Stimulated activated naive CD8-positive, alpha-beta T cell treated with anti-CD3 and anti-CD28 coated beads, Interleukin-15, Interleukin-2, amounts not matched to agents 100 ng/mL and 50 ng/mL, for 24 hours (primary cell): ENCODE measurements around the gene PITPNC1.
"Not testable (repeated sequence)": the region's sequence is repeated elsewhere in the genome, so short reads cannot be mapped to it uniquely, and the experiment has no call there.

Experiments used
- H3K27ac Mint-ChIP-seq: one replicate; pipeline ENCODE4 v1.8.0; 2021; ENCODE audit warnings: mild to moderate bottlenecking, mixed read lengths
- H3K27me3 Mint-ChIP-seq: one replicate; pipeline ENCODE4 v1.8.0; 2021; ENCODE audit warnings: mixed read lengths
- H3K36me3 Mint-ChIP-seq: one replicate; pipeline ENCODE4 v1.8.0; 2021; ENCODE audit warnings: low read depth, mixed read lengths
- H3K4me1 Mint-ChIP-seq: one replicate; pipeline ENCODE4 v1.8.0; 2021; ENCODE audit warnings: low read depth, mixed read lengths
- H3K4me3 Mint-ChIP-seq: one replicate; pipeline ENCODE4 v1.8.0; 2021; ENCODE audit warnings: mild to moderate bottlenecking, mixed read lengths
- H3K9me3 Mint-ChIP-seq: one replicate; pipeline ENCODE4 v1.8.0; 2021; ENCODE audit warnings: mixed read lengths

PITPNC1 gene

DNA sequence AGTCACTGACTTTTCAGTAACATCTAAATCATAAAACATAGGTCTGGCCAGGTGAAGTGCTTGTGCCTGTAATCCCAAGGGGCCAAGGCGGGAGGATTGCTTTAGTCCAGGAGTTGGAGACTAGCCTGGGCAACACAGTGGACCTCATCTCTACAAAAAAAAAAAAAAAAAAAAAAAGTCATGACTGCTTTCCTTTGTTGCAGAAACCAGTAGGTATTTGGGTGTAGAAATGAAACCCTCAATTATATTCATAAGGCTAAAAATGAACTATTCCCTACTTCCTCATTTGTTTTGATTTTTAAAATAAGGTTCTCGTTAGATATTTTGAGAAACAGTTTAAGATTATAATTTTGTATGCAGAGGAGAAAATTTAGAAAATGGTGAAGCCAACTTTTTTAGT lies 26.0 kb downstream of the PITPNC1 start:
- H3K27me3 Mint-ChIP-seq: no peaks in the 10 kb centered on the region
- peaks cover 86% of the 10 kb centered on the region for H3K4me1 Mint-ChIP-seq
- no peaks in the 10 kb centered on the region for H3K9me3 Mint-ChIP-seq
- peak overlapping the region; percentile 92 for H3K27ac Mint-ChIP-seq
- peak overlapping the region; percentile 75 for H3K4me3 Mint-ChIP-seq
- H3K36me3 Mint-ChIP-seq: peaks cover 22% of the 10 kb centered on the region

DNA sequence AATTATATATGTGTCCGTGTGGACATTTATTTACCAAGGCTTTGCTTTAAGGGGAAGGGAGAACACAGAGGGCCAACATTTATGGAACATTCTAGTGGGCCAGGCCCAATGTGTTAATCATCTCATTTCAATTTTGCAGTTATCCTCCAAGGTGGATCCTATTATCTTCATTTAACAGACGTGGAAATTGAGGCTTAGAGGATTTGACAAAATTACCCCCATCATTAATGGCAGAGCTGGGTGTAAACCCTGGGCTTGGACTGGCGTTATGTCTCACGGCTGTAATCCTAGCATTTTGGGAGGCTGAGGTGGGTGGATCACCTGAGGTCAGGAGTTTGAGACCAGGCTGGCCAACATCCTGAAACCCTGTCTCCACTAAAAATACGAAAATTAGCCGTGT lies 26.4 kb downstream of the PITPNC1 start:
- no peaks in the 10 kb centered on the region for H3K27me3 Mint-ChIP-seq
- H3K9me3 Mint-ChIP-seq: no peaks in the 10 kb centered on the region
- peaks cover 86% of the 10 kb centered on the region for H3K4me1 Mint-ChIP-seq
- H3K27ac Mint-ChIP-seq: peak overlapping the region; percentile 40
- H3K4me3 Mint-ChIP-seq: no peak overlapping the region
- H3K36me3 Mint-ChIP-seq: peaks cover 18% of the 10 kb centered on the region

DNA sequence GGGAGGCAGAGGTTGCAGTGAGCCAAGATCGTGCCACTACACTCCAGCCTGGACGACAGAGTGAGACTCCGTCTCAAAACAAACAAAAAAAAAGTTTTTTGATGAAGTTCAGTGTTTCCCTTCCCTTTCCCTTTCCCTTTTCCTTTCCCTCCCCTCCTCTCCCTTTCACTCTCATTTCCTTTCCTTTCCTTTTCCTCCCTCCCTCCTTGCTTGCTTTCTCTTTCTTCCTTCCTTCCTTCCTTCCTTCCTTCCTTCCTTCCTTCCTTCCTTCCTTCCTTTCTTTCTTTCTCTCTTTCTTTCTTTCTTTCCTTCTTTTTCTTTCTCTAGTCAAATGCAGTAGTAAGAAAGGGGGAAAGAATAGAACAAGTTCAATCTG lies 31.4 kb downstream of the PITPNC1 start:
- H3K9me3 Mint-ChIP-seq, H3K27me3 Mint-ChIP-seq: not testable (repeated sequence)
- H3K36me3 Mint-ChIP-seq: peaks cover 11% of the 10 kb centered on the region
- peak overlapping the region; percentile 30 for H3K4me3 Mint-ChIP-seq
- peaks cover 81% of the 10 kb centered on the region for H3K4me1 Mint-ChIP-seq
- H3K27ac Mint-ChIP-seq: peak overlapping the region; percentile 72

DNA sequence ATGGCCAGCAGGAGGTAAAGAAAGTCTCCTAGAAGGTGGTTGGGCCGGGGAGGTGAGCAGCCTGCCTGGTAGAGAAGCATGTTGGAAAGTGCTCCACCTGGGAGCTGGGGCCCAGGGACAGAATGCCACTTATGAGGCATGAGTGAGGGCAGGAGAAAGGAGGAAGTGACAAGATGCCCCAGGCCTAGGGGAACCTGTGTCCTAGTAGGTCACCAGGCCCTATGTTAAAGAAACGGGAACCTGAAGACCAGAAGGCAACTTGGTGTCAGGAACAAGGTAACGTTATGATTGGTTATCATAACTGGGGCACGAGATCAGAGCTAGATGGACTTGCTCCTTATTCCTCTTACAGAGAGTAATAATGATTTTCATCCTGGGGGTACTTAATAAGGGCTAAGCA lies 34.3 kb downstream of the PITPNC1 start:
- Mint-ChIP-seq H3K4me3 (no peak overlapping the region), H3K27ac (peak overlapping the region; percentile 46)

DNA sequence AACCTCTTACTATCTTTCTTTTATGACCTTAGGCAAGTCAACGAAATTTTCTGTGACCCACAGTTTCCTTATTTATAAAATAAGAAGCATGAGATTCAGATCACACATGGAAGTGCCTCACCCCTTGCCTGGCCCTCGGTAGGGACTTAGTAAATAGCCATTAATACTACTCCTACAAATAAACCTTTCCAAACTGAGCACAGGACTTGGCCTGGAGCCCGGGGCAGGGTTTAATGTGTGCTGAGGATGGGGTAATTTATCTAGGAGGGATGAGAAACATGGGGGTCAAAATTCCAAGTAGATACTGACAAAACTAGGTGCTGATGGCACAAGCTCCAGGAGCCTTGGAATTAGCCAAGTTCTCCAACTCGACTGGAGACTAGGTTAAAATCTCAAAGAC lies 35.0 kb downstream of the PITPNC1 start:
- Mint-ChIP-seq H3K36me3 (peaks cover 17% of the 10 kb centered on the region), H3K9me3 (peaks cover 9% of the 10 kb centered on the region), H3K27ac (peak overlapping the region; percentile 11), H3K27me3 (no peaks in the 10 kb centered on the region), H3K4me3 (no peak overlapping the region), H3K4me1 (peaks cover 69% of the 10 kb centered on the region)

More for the DNA sequence above, 34.3 kb downstream of the PITPNC1 start:
- Mint-ChIP-seq H3K4me1 (peaks cover 75% of the 10 kb centered on the region), H3K9me3 (peaks cover 9% of the 10 kb centered on the region), H3K27me3 (no peaks in the 10 kb centered on the region), H3K36me3 (peaks cover 19% of the 10 kb centered on the region)

DNA sequence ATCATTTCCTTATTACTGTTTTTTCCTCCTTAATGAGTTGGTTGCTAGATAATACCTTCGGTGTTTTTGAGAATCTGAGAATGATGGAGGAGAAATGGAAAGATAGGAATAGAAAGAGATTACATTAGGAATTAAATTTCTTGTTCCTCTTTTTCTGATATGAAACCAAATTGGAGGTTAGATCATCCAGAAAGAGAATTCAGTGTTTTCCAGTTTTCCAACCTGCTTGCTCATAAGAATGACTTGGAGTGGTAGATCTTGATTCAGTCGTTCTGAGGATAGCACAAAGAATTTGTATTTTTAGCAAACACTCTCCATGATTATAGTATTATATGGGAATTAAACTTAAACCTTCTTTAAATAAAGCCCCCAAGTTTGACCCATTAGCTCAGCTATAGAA lies 35.9 kb downstream of the PITPNC1 start:
- H3K27ac Mint-ChIP-seq: no peak overlapping the region
- H3K4me3 Mint-ChIP-seq: no peak overlapping the region
- H3K36me3 Mint-ChIP-seq: peaks cover 14% of the 10 kb centered on the region
- no peaks in the 10 kb centered on the region for H3K27me3 Mint-ChIP-seq
- H3K9me3 Mint-ChIP-seq: peaks cover 9% of the 10 kb centered on the region
- peaks cover 63% of the 10 kb centered on the region for H3K4me1 Mint-ChIP-seq

DNA sequence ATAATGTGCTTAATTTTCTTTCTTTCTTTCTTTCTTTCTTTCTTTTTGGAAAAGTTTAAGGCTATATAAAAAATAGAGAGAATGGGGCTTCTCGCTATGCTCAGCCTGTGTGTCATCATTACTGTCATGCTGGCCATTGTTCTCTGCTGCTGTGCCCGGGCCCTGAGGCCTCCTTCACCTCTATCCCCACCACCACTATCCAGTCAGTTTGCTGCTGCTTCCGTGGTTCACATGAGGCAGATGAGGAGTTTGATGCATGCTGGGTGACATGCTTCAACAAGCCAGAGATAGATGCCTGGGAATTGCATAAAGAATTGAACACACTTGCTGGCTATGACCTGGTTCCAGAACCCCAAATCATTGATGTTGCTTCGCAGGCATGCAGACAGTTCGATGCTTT lies 36.3 kb downstream of the PITPNC1 start:
- no peak overlapping the region for H3K27ac Mint-ChIP-seq
- H3K4me1 Mint-ChIP-seq: peaks cover 62% of the 10 kb centered on the region
- H3K4me3 Mint-ChIP-seq: no peak overlapping the region
- peaks cover 14% of the 10 kb centered on the region for H3K36me3 Mint-ChIP-seq
- no peaks in the 10 kb centered on the region for H3K27me3 Mint-ChIP-seq
- peaks cover 9% of the 10 kb centered on the region for H3K9me3 Mint-ChIP-seq

DNA sequence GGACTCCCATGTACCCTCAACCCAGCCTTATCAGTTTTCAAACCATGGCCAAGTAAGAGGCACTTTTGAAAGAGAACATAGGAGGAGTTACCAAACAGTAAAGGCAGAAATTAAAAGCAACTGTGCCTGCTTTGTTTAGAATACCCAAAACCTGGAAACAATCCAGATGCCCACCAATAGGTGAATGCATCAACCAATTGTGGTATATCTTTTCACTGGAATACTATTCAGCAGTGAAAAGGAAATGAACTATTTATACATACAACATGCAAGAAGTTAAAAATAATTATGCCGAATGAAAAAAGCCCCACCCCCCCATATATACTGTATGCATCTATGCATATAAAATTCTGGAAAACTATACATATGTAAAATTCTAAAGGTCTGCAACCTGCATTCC lies 37.0 kb downstream of the PITPNC1 start:
- Mint-ChIP-seq H3K4me3 (no peak overlapping the region), H3K4me1 (peaks cover 62% of the 10 kb centered on the region), H3K9me3 (peaks cover 9% of the 10 kb centered on the region), H3K36me3 (peaks cover 14% of the 10 kb centered on the region), H3K27ac (no peak overlapping the region), H3K27me3 (no peaks in the 10 kb centered on the region)

DNA sequence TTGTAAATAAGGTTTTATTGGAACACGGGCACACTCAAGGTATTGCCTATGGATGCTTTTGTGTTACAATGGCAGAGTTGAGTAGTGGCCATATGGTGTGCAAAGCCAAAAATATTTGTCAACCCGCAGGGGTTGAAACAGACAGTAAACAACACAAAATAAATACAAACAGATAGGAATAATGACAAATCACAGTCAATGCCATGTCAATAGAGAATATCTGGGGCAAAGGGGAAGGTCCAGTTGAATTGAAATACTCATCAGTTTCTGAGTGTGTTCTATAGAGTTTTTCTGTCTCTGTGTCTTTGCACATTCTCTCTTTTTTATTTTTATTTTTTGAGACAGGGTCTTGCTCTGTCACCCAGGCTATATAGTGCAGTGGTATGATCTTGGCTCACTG lies 37.5 kb downstream of the PITPNC1 start:
- no peak overlapping the region for H3K4me3 Mint-ChIP-seq
- H3K27me3 Mint-ChIP-seq: no peaks in the 10 kb centered on the region
- peaks cover 9% of the 10 kb centered on the region for H3K9me3 Mint-ChIP-seq
- peaks cover 14% of the 10 kb centered on the region for H3K36me3 Mint-ChIP-seq
- peaks cover 62% of the 10 kb centered on the region for H3K4me1 Mint-ChIP-seq
- H3K27ac Mint-ChIP-seq: no peak overlapping the region

DNA sequence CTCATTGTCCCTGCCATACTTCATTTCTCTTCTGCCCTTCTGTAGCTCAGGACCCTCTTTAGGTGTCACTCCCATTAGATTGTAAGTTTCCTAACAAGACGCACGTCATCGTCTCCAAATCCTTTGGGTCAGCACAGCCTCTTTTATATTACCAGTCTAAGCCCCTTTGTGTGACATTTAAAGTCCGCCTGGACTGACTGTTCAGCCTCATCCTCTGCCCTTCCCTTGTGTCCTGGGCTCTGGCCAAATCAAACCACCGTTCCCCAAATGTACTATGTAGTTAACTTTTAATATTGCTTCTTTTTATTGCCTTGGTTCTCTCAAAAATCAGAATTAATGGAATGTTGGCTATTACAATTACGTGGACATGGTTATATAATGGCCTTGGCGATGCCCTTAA lies 38.2 kb downstream of the PITPNC1 start:
- Mint-ChIP-seq H3K27ac (no peak overlapping the region), H3K4me3 (no peak overlapping the region), H3K36me3 (peaks cover 14% of the 10 kb centered on the region), H3K9me3 (peaks cover 9% of the 10 kb centered on the region), H3K27me3 (no peaks in the 10 kb centered on the region), H3K4me1 (peaks cover 63% of the 10 kb centered on the region)

DNA sequence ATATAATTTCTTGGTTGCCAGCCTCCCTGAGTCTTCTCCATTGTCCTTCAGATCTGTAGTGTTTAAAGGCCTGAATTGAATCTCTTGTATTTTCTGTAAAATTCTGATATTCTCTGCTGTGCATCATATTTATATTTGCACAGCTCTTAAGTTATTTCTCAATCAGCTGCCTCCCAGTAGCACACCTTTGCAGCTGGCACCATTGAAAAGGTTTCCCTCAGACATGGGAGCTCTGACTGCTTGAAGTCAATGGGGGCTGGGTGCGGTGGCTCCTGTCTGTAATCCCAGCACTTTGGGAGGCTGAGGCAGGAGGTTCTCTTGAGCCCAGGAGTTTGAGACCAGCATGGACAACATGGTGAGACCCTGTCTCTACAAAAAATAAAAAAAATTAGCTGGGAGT lies 40.4 kb downstream of the PITPNC1 start:
- Mint-ChIP-seq H3K27ac (no peak overlapping the region), H3K27me3 (no peaks in the 10 kb centered on the region), H3K4me1 (peaks cover 66% of the 10 kb centered on the region), H3K9me3 (peaks cover 9% of the 10 kb centered on the region), H3K4me3 (no peak overlapping the region), H3K36me3 (peaks cover 18% of the 10 kb centered on the region)

DNA sequence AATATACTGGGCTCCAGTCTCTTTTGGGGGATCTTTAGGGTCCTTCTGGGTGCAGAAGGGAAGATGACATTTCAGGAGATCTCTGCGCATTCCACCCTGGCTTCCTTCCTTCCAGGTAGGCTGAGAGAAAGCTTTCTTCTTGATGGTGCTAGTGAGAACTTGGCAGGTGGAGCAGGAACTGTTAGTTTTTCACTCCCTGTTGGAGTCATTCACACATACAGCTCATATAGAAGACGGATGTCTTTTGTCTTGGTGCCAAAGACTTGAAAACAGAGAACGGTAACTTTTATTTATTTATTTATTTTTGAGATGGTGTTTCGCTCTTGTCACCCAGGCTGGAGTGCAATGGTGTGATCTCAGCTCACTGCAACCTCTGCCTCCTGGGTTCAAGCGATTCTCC lies 43.9 kb downstream of the PITPNC1 start:
- H3K4me3 Mint-ChIP-seq: no peak overlapping the region
- H3K36me3 Mint-ChIP-seq: peaks cover 15% of the 10 kb centered on the region
- H3K9me3 Mint-ChIP-seq: no peaks in the 10 kb centered on the region
- H3K27ac Mint-ChIP-seq: peak overlapping the region; percentile 77
- no peaks in the 10 kb centered on the region for H3K27me3 Mint-ChIP-seq
- H3K4me1 Mint-ChIP-seq: peaks cover 70% of the 10 kb centered on the region

DNA sequence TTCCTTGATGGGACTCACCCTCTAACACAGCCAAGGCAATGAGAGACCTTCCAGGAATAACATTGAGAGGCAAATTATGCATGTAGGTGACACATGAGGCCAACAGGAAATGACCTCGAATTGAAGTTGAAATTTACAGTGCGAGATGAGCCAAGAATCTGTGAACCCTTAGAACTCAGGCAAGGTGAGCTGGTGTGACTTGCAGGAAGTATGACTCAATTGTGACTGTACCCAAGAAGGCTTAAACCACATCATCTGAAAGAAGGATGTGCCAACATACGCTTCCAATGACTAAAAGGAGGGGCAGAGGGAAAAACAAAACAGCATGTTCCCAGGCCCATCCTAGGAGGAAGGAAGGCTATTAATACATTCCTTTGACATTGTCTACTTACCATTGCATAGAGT lies 44.8 kb downstream of the PITPNC1 start:
- H3K27me3 Mint-ChIP-seq: no peaks in the 10 kb centered on the region
- peaks cover 73% of the 10 kb centered on the region for H3K4me1 Mint-ChIP-seq
- peak overlapping the region; percentile 88 for H3K27ac Mint-ChIP-seq
- peak overlapping the region; percentile 38 for H3K4me3 Mint-ChIP-seq
- H3K9me3 Mint-ChIP-seq: no peaks in the 10 kb centered on the region
- H3K36me3 Mint-ChIP-seq: peaks cover 18% of the 10 kb centered on the region

DNA sequence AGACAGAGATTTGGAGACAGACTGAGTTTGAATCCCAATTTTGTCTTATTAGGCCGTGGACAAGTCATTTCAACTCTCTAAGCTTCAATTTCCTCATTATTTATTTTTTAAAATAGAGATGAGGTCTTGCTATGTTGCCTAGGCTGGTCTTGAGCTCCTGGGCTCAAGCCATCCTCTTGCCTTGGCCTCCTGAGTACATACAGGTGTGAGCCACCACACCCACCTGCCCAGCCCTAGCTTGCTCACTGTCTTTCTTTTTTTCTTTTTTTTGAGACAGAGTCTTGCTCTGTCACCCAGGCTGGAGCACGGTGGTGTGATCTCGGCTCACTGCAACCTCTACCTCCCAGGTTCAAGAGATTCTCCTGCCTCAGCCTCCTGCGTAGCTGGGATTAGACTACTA lies 45.2 kb downstream of the PITPNC1 start:
- Mint-ChIP-seq H3K4me3 (peak overlapping the region; percentile 38), H3K36me3 (peaks cover 18% of the 10 kb centered on the region), H3K27ac (peak overlapping the region; percentile 88), H3K4me1 (peaks cover 73% of the 10 kb centered on the region)
- H3K27me3 Mint-ChIP-seq, H3K9me3 Mint-ChIP-seq: not testable (repeated sequence)

DNA sequence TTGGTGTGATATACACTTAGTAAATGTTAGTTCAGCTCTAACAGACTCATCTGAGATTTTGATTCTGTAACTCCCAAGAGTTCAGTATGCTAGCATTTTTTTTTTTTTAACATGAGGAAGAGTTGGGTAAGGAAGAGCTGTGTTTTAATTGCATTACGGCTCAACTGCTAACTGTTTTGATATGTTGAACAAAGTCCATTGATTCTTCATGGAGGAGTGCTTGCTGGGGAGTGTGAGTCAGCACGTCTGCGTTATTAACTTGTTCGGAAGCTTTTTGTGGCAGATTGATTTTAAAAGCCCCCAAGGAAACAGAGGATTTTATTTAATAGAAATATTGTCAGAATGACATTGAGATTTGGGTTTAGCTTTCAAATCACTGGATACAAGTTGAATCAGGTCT lies 45.8 kb downstream of the PITPNC1 start:
- Mint-ChIP-seq H3K27ac (peak overlapping the region; percentile 88), H3K27me3 (no peaks in the 10 kb centered on the region), H3K4me1 (peaks cover 77% of the 10 kb centered on the region), H3K36me3 (peaks cover 18% of the 10 kb centered on the region), H3K4me3 (no peak overlapping the region), H3K9me3 (no peaks in the 10 kb centered on the region)

DNA sequence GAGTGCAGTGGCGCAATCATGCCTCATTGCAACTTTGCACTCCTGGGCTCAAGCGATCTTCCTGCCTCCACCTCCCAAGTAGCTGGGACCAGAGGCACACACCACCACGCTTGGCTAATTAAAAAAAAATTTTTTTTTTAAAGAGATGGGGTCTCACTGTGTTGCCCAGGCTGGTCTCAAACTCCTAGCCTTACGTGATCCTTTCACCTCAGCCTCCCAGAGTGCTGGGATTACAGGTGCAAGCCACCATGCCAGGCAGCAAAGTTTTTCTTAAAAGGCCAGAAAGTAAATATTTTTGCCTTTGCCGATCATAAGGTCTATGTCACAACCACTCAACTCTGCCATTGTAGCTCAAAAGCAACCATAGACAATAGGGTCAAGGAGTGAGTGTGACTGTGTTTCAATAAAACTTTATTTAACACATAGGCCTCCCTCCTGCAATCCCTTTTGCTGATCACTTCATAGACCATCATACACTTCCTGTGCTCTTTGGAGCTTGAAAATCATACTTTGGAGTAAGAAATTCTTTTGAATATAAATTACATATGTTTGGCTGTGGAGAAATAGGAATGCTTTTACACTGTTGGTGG lies 48.6 kb downstream of the PITPNC1 start:
- H3K36me3 Mint-ChIP-seq: peaks cover 18% of the 10 kb centered on the region
- no peak overlapping the region for H3K4me3 Mint-ChIP-seq
- H3K27ac Mint-ChIP-seq: no peak overlapping the region
- H3K4me1 Mint-ChIP-seq: peaks cover 70% of the 10 kb centered on the region
- no peaks in the 10 kb centered on the region for H3K27me3 Mint-ChIP-seq
- H3K9me3 Mint-ChIP-seq: no peaks in the 10 kb centered on the region
